Measurements from ENCODE around the gene ARHGEF26. TPM values are rescaled to one million over a fixed set of nuclear protein-coding genes. Genes with fewer than 3 reads are reported as not detected.

ARHGEF26 gene
- total RNA-seq, 4 donors from 2014 or later, result 18.5 to 45.2 (median 26.3) TPM

DNA sequence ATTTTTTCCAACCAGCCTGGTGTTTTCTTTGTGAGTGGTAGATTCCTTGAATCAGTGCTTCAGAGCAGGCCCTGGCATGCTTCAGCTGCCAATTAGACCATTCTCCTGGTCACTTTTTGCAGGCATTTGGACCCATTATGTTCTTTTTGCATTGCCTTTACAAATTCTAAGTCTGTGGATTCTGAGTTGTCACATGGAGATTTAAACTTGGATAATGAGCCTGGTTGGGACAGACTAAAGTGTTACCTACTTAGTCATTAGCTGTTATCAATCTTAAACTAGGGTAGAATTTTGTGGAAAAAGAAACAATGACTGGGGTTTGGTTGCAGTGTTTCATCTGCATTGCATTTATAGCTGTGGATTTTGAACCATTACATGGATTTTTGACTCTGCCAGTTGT, 40.6 kb downstream of the ARHGEF26 start:
- TF ChIP-seq CTCF (IDR thresholded peaks at IDR 0.05; ENCODE audit: low read depth), result no peak

DNA sequence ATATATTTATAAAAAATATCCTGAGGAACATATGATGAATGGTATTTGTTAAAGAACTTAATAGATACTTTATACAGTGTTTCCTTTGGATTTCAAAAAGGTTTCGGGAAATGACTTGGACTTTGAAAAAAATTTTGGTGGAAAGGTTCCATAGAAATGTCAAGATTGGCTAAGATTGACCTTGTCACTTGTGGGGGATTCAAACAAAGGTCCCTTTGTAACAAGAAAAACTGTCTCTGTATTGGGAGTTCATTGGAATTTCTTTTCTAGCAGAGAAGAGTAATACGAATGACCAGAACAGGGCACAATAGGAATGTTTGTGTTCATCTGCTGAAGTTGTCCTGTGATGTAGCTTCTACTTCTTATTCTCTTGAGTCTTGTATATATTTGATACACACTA, 43.2 kb downstream of the ARHGEF26 start:
- TF ChIP-seq CTCF (IDR thresholded peaks at IDR 0.05; ENCODE audit: low read depth), result no peak

GRCh38 chr3:154168998-154169795, 48.0 kb downstream of the ARHGEF26 start:
- TF ChIP-seq CTCF (IDR thresholded peaks at IDR 0.05; ENCODE audit: low read depth), result no peak

DNA sequence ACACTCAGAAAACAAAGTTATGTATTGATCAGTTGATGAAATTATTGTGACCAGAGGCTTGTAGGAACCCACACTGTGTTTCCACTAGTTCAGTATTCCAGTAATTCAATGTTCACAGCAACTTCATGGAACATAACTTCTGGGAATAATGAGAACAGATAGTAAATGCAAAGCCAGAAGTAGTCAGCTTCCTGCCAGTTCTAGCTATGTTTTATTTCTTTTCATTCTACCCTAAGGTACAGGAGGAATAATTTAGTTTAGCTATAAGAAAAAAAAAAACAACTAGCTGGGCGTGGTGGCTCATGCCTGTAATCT, 48.6 kb downstream of the ARHGEF26 start:
- no peak for TF ChIP-seq CTCF (IDR thresholded peaks at IDR 0.05; ENCODE audit: low read depth)

- TF ChIP-seq CTCF (IDR thresholded peaks at IDR 0.05; ENCODE audit: low read depth), result no peak
Observed at GRCh38 chr3:154170300-154170699, 49.1 kb downstream of the ARHGEF26 start.

DNA sequence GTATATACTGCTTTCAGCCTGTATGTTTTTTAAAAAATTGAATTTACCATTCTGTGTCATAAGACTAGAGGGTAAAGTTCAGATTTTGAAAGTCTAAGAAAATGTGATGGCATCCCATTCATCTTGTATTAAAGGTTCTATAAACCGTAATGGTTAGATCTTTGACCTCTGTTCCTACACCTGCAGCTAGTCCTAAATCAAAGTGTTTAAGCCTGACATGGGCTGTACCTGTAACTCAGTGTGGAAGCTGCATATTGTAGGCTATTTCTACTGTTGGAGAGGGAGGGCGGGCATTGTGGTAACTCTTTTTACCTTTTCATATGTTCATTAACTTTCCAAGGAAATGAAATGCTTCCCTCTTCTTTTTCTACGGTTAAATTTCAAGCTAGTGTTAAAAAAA, 53.9 kb downstream of the ARHGEF26 start:
- no peak for TF ChIP-seq CTCF (IDR thresholded peaks at IDR 0.05; ENCODE audit: low read depth)

DNA sequence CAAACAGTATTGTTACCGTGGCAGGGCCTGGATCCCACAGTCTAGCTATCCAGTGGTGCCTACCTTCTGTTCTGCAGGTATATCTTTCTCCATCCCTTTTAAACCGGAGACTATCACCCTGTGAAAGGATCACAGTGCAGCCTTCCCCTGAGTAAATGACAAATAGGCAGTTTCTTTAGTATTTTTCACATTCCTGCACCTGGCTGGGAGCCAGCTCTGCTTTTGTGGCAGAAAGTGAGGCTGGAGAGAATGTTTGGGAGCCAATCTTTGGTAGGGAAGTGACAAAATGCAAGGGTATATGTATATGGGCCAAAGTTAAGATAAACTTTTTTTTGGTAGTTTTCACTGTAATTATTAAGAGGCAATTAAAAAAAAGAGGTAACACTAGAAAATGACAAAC, 54.8 kb downstream of the ARHGEF26 start:
- TF ChIP-seq CTCF (IDR thresholded peaks at IDR 0.05; ENCODE audit: low read depth), result no peak

Measured in subcutaneous adipose tissue (tissue), 4 donors.